B cell (primary cell): ENCODE data around the gene BCKDHA. TPM values are rescaled to one million over a fixed set of nuclear protein-coding genes. Genes with fewer than 3 reads are reported as not detected.

Experiments
- ATAC-seq: fragments of 200-7000 bp; cut with Tn5 transposase; one replicate; pipeline ENCODE4 v1.10.0; 2021; ENCODE audit warnings: low read depth, mild to moderate bottlenecking, moderate number of reproducible peaks, moderate library complexity
- CTCF ChIA-PET: fragments of 350-600 bp; sonication (Branson Sonifier 250); formaldehyde crosslinking; loops from one replicate; lab custom pipeline; 2021; ENCODE audit warnings: antibody characterized with exemption, inconsistent platforms; lab: Charles Lee
- POLR2A ChIA-PET: fragments of 350-600 bp; sonication (Branson Sonifier 250); formaldehyde crosslinking; loops from one replicate; lab custom pipeline; 2021; ENCODE audit warnings: antibody characterized with exemption; lab: Charles Lee
- DNase-seq: peaks from one replicate; pipeline ENCODE4 v3.0.0; 2013
- H2AFZ ChIP-seq: 2 replicates; pipeline ENCODE4 v1.6.1; 2012; ENCODE audit warnings: mild to moderate bottlenecking, low read depth, low read length; ENCODE audit not compliant: insufficient read depth, poor library complexity, severe bottlenecking
- H3K27ac ChIP-seq, 2 donors: 1 replicate in 1 of 2; 2 replicates in 1 of 2; pipeline ENCODE4 v1.5.1; 2012 to 2013; ENCODE audit warnings: low read length in 2 of 2, mild to moderate bottlenecking in 2 of 2, moderate library complexity in 1 of 2
- H3K27me3 ChIP-seq, 4 experiments: fragments of 200-600 bp in 1 of 4; sonication (generic) in 1 of 4; replicated peaks in 1 of 4; 1 replicate in 2 of 4; 2 replicates in 2 of 4; pipeline versions ENCODE4 v1.6.1 to v1.7.0; 2013 to 2016; ENCODE audit warnings: low read length in 3 of 4, mild to moderate bottlenecking in 2 of 4, mixed read lengths in 1 of 4, moderate library complexity in 1 of 4; ENCODE audit not compliant: insufficient read depth in 4 of 4, control insufficient read depth in 3 of 4; ENCODE audit errors: control extremely low read depth in 1 of 4
- H3K36me3 ChIP-seq, 2 experiments: replicated peaks in 1 of 2; 1 replicate in 1 of 2; 2 replicates in 1 of 2; pipeline versions ENCODE4 v1.6.1 to v1.7.1; 2013; ENCODE audit warnings: low read length in 1 of 2; ENCODE audit not compliant: insufficient read depth in 2 of 2, control insufficient read depth in 1 of 2; ENCODE audit errors: control extremely low read depth in 1 of 2, extremely low read depth in 1 of 2
- H3K4me1 ChIP-seq, 2 donors: fragments of 200-600 bp in 1 of 2; sonication (generic) in 1 of 2; 1 replicate in 1 of 2; 2 replicates in 1 of 2; pipeline versions ENCODE4 v1.5.1 to v1.6.1; 2013 to 2017; ENCODE audit warnings: low read length in 2 of 2; ENCODE audit not compliant: control insufficient read depth in 2 of 2, insufficient read depth in 2 of 2
- H3K4me2 ChIP-seq: replicated peaks from 2 replicates; pipeline ENCODE3; 2012; ENCODE audit warnings: mild to moderate bottlenecking, low read depth, low read length; ENCODE audit not compliant: poor library complexity, severe bottlenecking
- H3K4me3 ChIP-seq, 5 experiments: fragments of 200-600 bp in 1 of 5; sonication (generic) in 1 of 5; 1 replicate in 3 of 5; 2 replicates in 2 of 5; pipeline versions ENCODE4 v1.5.1 to v1.7.0; 2011 to 2016; ENCODE audit warnings: low read length in 4 of 5, mild to moderate bottlenecking in 4 of 5, low read depth in 2 of 5, control low read depth in 1 of 5, moderate library complexity in 1 of 5; ENCODE audit not compliant: insufficient read depth in 1 of 5; ENCODE audit errors: control extremely low read depth in 1 of 5, extremely low read depth in 1 of 5
- H3K79me2 ChIP-seq: fragments of 200-600 bp; sonication (generic); one replicate; pipeline ENCODE4 v1.6.0; 2016; ENCODE audit warnings: low read length; ENCODE audit not compliant: control insufficient read depth, insufficient read depth
- H3K9ac ChIP-seq: fragments of 200-600 bp; sonication (generic); 2 replicates; pipeline ENCODE4 v1.6.1; 2017; ENCODE audit warnings: mild to moderate bottlenecking, low read length, moderate library complexity
- H3K9me3 ChIP-seq, 3 donors: one replicate each; pipeline versions ENCODE4 v1.6.1 to v1.7.1; 2013; ENCODE audit warnings: low read length in 2 of 3; ENCODE audit not compliant: control insufficient read depth in 2 of 3, insufficient read depth in 1 of 3; ENCODE audit errors: control extremely low read depth in 1 of 3
- H4K20me1 ChIP-seq: 2 replicates; pipeline ENCODE4 v1.6.0; 2012; ENCODE audit warnings: mild to moderate bottlenecking, low read length; ENCODE audit not compliant: insufficient read depth, control insufficient read depth, poor library complexity, severe bottlenecking
- H3K27ac Mint-ChIP-seq: one replicate; pipeline ENCODE4 v1.8.0; 2021; ENCODE audit warnings: mixed read lengths
- H3K27me3 Mint-ChIP-seq: one replicate; pipeline ENCODE4 v1.8.0; 2021; ENCODE audit warnings: mixed read lengths
- H3K4me1 Mint-ChIP-seq: one replicate; pipeline ENCODE4 v1.8.0; 2021; ENCODE audit warnings: mixed read lengths
- H3K4me3 Mint-ChIP-seq: one replicate; pipeline ENCODE4 v1.8.0; 2021; ENCODE audit warnings: mixed read lengths
- H3K9me3 Mint-ChIP-seq: one replicate; pipeline ENCODE4 v1.8.0; 2022; ENCODE audit warnings: mixed read lengths; ENCODE audit not compliant: insufficient read depth
- CTCF ChIP-seq: fragments of 200-600 bp; IDR thresholded peaks from one replicate; pipeline ENCODE4 v1.8.0; 2022; ENCODE audit warnings: antibody characterized with exemption, mild to moderate bottlenecking
- EZH2 ChIP-seq: IDR thresholded peaks from 2 replicates; pipeline ENCODE4 v1.6.1; 2012; ENCODE audit warnings: borderline replicate concordance, low read depth, mild to moderate bottlenecking, moderate library complexity, low read length; ENCODE audit not compliant: insufficient read depth, poor library complexity, severe bottlenecking
- WGBS: methylation state at CpG from one replicate; pipeline ENCODE4 v1.1.5; 2013; ENCODE audit warnings: missing lambda C conversion rate; ENCODE audit not compliant: insufficient coverage; 5-methylcytosine and 5-hydroxymethylcytosine counted together
- intact Hi-C: fragments of 100-400 bp; cut with micrococcal nuclease; formaldehyde crosslinking; loops from one replicate; pipeline ENCODE4 v1.10.0; 2022
- polyA plus RNA-seq: library from polyadenylated mRNA; depleted of rRNA; stranded (reverse); fragments of >200 nt; gene quantifications from 2 replicates; pipeline ENCODE4 v1.2.3, GENCODE V29; 2012
- total RNA-seq, 2 donors: library from RNA; stranded (reverse); fragments of 120-200 nt in 1 of 2; gene quantifications; 1 replicate in 1 of 2; 2 replicates in 1 of 2; pipeline versions ENCODE4 v1.2.3 to v1.2.4, GENCODE V29; 2013 to 2022

The BCKDHA gene
- total and polyA plus RNA-seq, 2 donors (not counting 1 experiment from before 2014, with no cell fraction given), result 20.6 to 39.7 TPM

DNA sequence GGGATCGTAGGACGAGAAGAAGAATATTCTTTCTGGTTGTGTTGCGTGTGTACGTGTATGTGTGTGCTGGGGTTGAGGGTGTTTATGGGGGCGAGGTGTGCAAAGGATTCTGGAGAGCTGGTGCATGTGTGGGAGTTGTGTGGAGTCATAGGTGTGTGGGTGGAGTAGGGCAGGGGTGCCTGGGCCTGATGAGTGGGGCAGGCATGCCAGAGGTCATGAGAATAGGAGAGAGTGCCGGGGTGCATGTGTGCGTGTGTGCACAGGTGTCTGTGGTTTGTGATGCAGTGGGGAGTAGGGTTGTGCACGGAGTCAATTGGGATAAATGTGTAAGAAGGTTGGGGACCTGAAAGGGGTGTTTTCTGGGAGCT lies 20.6 kb upstream of the BCKDHA start:
- intact Hi-C loops, result no loop called here
- Mint-ChIP-seq H3K4me3 (peak overlapping the region; percentile 71), H3K4me1 (peaks cover 23% of the 10 kb centered on the region), H3K27me3 (no peaks in the 10 kb centered on the region), H3K9me3 (no peaks in the 10 kb centered on the region), H3K27ac (peak overlapping the region; percentile 39)
- peak overlapping the region; percentile 82 for H3K4me2 ChIP-seq
- H4K20me1 ChIP-seq, result no peaks in the 10 kb centered on the region
- ATAC-seq (no peak), DNase-seq (no peak)
- peak overlapping the region; percentile 59 for H3K9ac ChIP-seq
- WGBS, result 83% methylated on average over 8 of the region's 8 CpGs
- H3K4me3 ChIP-seq, result peak overlapping the region in 3 of 5 experiments; percentile 58 to 67 (median 61)
- TF ChIP-seq EZH2 (no peak), CTCF (no peak)
- no peaks in the 10 kb centered on the region for H3K27me3 ChIP-seq
- no peak overlapping the region for H3K27ac ChIP-seq
- ChIA-PET POLR2A (no interaction called here), CTCF (interaction anchor here (0.7 kb wide), 1 partner anchor 11 kb away, joined by 3 read pairs; no protein-coding TSS in a partner anchor)
- H3K79me2 ChIP-seq, result peaks cover 8% of the 10 kb centered on the region
- H2AFZ ChIP-seq, result peak overlapping the region; percentile 79
- H3K9me3 ChIP-seq, result no peaks in the 10 kb centered on the region
- H3K36me3 ChIP-seq, result no peaks in the 10 kb centered on the region
- peaks cover 12 to 24% of the 10 kb centered on the region in 2 donors for H3K4me1 ChIP-seq

GRCh38 chr19:41377977-41378709 lies 19.5 kb upstream of the BCKDHA start:
- 8% methylated on average over 8 of the region's 9 CpGs for WGBS

More at GRCh38 chr19:41377977-41378709, 19.5 kb upstream of the BCKDHA start:
- ATAC-seq (peak; percentile 85), DNase-seq (peak; percentile 58)
- peak overlapping the region; percentile 10 for H2AFZ ChIP-seq
- TF ChIP-seq EZH2 (no peak), CTCF (peak; percentile 42)
- no peaks in the 10 kb centered on the region for H3K36me3 ChIP-seq
- H3K4me2 ChIP-seq, result peak overlapping the region; percentile 35
- Mint-ChIP-seq H3K4me1 (peaks cover 23% of the 10 kb centered on the region), H3K4me3 (peak overlapping the region; percentile 10), H3K9me3 (no peaks in the 10 kb centered on the region), H3K27me3 (no peaks in the 10 kb centered on the region), H3K27ac (peak overlapping the region; percentile 78)
- intact Hi-C loops, result no loop called here
- H3K9ac ChIP-seq, result no peak overlapping the region
- peak overlapping the region in 1 of 2 donors; percentile 30 for H3K27ac ChIP-seq
- peaks cover 3% of the 10 kb centered on the region for H3K79me2 ChIP-seq
- peaks cover 12 to 24% of the 10 kb centered on the region in 2 donors for H3K4me1 ChIP-seq
- no peak overlapping the region for H3K4me3 ChIP-seq
- H3K27me3 ChIP-seq, result no peaks in the 10 kb centered on the region
- CTCF ChIA-PET, result interaction anchor here (0.5 to 1.9 kb wide), 7 partner anchors 14 to 1072 kb away, joined by 3 to 6 read pairs (median 3); partner anchors contain the start of gene B9D2
- H3K9me3 ChIP-seq, result no peaks in the 10 kb centered on the region
- POLR2A ChIA-PET, result interaction anchor here (0.7 kb wide), 1 partner anchor 68 kb away, joined by 7 read pairs; no protein-coding TSS in a partner anchor
- H4K20me1 ChIP-seq, result no peaks in the 10 kb centered on the region
